Neural cell (in vitro differentiated cells): ENCODE results near the gene ERBB4. TPM values are rescaled to one million over a fixed set of nuclear protein-coding genes. Genes with fewer than 3 reads are reported as not detected.

ENCODE experiments used
- H2AFZ ChIP-seq: fragments of 200-600, 300-800 bp; sonication (generic), shearing (Covaris generic); 2 replicates; pipeline ENCODE4 v1.6.0; 2014; ENCODE audit warnings: low read depth, mild to moderate bottlenecking, antibody characterized with exemption, low read length, moderate library complexity
- H3F3A ChIP-seq: fragments of 200-600 bp; shearing (Covaris generic); 2 replicates; pipeline ENCODE4 v1.6.1; 2016; ENCODE audit warnings: mild to moderate bottlenecking, moderate library complexity, mixed read lengths, antibody characterized with exemption, low read length; ENCODE audit not compliant: insufficient read depth, poor library complexity, severe bottlenecking
- H3K27ac ChIP-seq: fragments of 200-600, 300-800 bp; sonication (generic), shearing (Covaris generic); 2 replicates; pipeline ENCODE4 v1.5.1; 2014; ENCODE audit warnings: mild to moderate bottlenecking, low read length, moderate library complexity
- H3K27me3 ChIP-seq: fragments of 300-800, 200-600 bp; sonication (generic), shearing (Covaris generic); 2 replicates; pipeline ENCODE4 v1.6.0; 2014; ENCODE audit warnings: mild to moderate bottlenecking, low read depth, low read length, moderate library complexity; ENCODE audit not compliant: insufficient read depth
- H3K36me3 ChIP-seq: fragments of 300-800, 200-600 bp; sonication (generic), shearing (Covaris generic); 2 replicates; pipeline ENCODE4 v1.5.1; 2014; ENCODE audit warnings: mild to moderate bottlenecking, antibody characterized with exemption, low read length, moderate library complexity; ENCODE audit not compliant: insufficient read depth
- H3K4me2 ChIP-seq: fragments of 300-800, 200-600 bp; sonication (generic), shearing (Covaris generic); 2 replicates; pipeline ENCODE4 v1.6.0; 2014; ENCODE audit warnings: mild to moderate bottlenecking, low read length
- H3K4me3 ChIP-seq: fragments of 300-800, 200-600 bp; sonication (generic), shearing (Covaris generic); 2 replicates; pipeline ENCODE4 v1.5.1; 2014; ENCODE audit warnings: mild to moderate bottlenecking, low read length, moderate library complexity
- H3K79me2 ChIP-seq: fragments of 200-600 bp; shearing (Covaris generic); replicated peaks from 2 replicates; pipeline ENCODE4 v1.6.0; 2014; ENCODE audit warnings: mild to moderate bottlenecking, low read length, moderate library complexity; ENCODE audit not compliant: insufficient read depth
- H3K9ac ChIP-seq: fragments of 300-800, 200-600 bp; sonication (generic), shearing (Covaris generic); 2 replicates; pipeline ENCODE4 v1.6.1; 2016; ENCODE audit warnings: mild to moderate bottlenecking, low read length, mixed read lengths
- H3K9me2 ChIP-seq: fragments of 200-600 bp; shearing (Covaris generic); 2 replicates; pipeline ENCODE4 v1.6.1; 2016; ENCODE audit warnings: mild to moderate bottlenecking, low read length, mixed read lengths; ENCODE audit not compliant: insufficient read depth
- H3K9me3 ChIP-seq: fragments of 200-600, 300-800 bp; sonication (generic), shearing (Covaris generic); 2 replicates; pipeline ENCODE4 v1.6.1; 2016; ENCODE audit warnings: mild to moderate bottlenecking, mixed run types, low read length, moderate library complexity, mixed read lengths
- H4K20me1 ChIP-seq: fragments of 200-600 bp; shearing (Covaris generic); 2 replicates; pipeline ENCODE4 v1.6.1; 2016; ENCODE audit warnings: mild to moderate bottlenecking, mixed run types; ENCODE audit not compliant: insufficient read depth
- EP300 ChIP-seq: fragments of 450-650 bp; conservative IDR thresholded peaks from 2 replicates; pipeline ENCODE4 v1.6.1; 2014; ENCODE audit warnings: antibody characterized with exemption, mild to moderate bottlenecking, moderate library complexity; ENCODE audit not compliant: poor library complexity, severe bottlenecking
- EZH2 ChIP-seq: fragments of 200-600, 300-800 bp; shearing (Covaris generic), sonication (generic); IDR thresholded peaks from 2 replicates; pipeline ENCODE4 v1.6.1; 2014; ENCODE audit warnings: antibody characterized with exemption, low read length, borderline replicate concordance, mild to moderate bottlenecking; ENCODE audit not compliant: insufficient read depth, poor library complexity, severe bottlenecking
- MXI1 ChIP-seq: fragments of 450-650 bp; conservative IDR thresholded peaks from 2 replicates; pipeline ENCODE4 v1.6.1; 2014; ENCODE audit warnings: antibody characterized with exemption, mild to moderate bottlenecking; ENCODE audit not compliant: poor library complexity, severe bottlenecking
- POLR2AphosphoS5 ChIP-seq: IDR thresholded peaks from 2 replicates; pipeline ENCODE4 v1.6.1; 2012
- RAD21 ChIP-seq: fragments of 450-650 bp; conservative IDR thresholded peaks from 2 replicates; pipeline ENCODE4 v1.6.1; 2014; ENCODE audit warnings: antibody characterized with exemption, mild to moderate bottlenecking, moderate library complexity
- SMC3 ChIP-seq: fragments of 450-650 bp; conservative IDR thresholded peaks from 2 replicates; pipeline ENCODE4 v1.6.1; 2014; ENCODE audit warnings: antibody characterized with exemption, mild to moderate bottlenecking, moderate library complexity; ENCODE audit not compliant: poor library complexity
- TAF1 ChIP-seq: IDR thresholded peaks from 2 replicates; pipeline ENCODE4 v1.6.1; 2012; ENCODE audit warnings: low read depth
- polyA plus RNA-seq: library from polyadenylated mRNA; depleted of rRNA; stranded (reverse); fragments of >200 nt; gene quantifications from 2 replicates; pipeline ENCODE4 v1.2.3, GENCODE V29; 2014
- TF ChIP-seq, protein P1 (sequence below): IDR thresholded peaks from 2 replicates; pipeline ENCODE4 v1.6.1; 2012; ENCODE audit warnings: borderline replicate concordance
- TF ChIP-seq, protein P2 (sequence below): fragments of 450-650 bp; IDR thresholded peaks from 2 replicates; pipeline ENCODE4 v1.5.1; 2014; ENCODE audit warnings: antibody characterized with exemption, mild to moderate bottlenecking, moderate library complexity; ENCODE audit not compliant: poor library complexity, severe bottlenecking

Gene ERBB4
- polyA plus RNA-seq, 1 donor from 2014 or later = 0.69 TPM

DNA sequence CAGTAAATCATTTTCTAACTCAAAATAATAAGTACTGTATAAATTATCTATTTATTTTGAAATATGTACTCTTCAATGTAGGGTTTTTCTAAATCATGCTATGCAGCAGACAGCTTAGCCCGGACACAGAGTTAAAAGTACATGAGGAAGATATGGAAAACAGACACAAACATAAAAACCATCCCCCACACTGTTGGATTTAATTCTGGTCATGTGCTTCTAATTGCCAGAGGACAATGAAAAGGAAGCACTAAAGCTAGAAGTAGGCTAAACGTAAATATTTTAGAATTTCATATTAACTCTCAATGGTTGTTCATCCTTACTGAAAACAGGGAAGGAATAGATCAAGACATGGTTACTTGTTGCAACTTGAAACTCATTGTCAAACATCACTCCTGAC, 420.7 kb downstream of the ERBB4 start:
- Histone ChIP-seq H3K4me2 (no peak overlapping the region), H3K27me3 (no peaks in the 10 kb centered on the region), H3K9me3 (no peaks in the 10 kb centered on the region), H3K4me3 (no peak overlapping the region), H3K27ac (no peak overlapping the region), H3K9me2 (no peaks in the 10 kb centered on the region), H3K36me3 (no peaks in the 10 kb centered on the region), H3K9ac (no peak overlapping the region), H4K20me1 (no peaks in the 10 kb centered on the region), H3K79me2 (no peaks in the 10 kb centered on the region), H3F3A (no peaks in the 10 kb centered on the region), H2AFZ (no peak overlapping the region)
- TF ChIP-seq RAD21 (no peak), MXI1 (no peak), POLR2AphosphoS5 (no peak), EP300 (no peak), EZH2 (no peak)
- TF ChIP-seq, protein P1, sequence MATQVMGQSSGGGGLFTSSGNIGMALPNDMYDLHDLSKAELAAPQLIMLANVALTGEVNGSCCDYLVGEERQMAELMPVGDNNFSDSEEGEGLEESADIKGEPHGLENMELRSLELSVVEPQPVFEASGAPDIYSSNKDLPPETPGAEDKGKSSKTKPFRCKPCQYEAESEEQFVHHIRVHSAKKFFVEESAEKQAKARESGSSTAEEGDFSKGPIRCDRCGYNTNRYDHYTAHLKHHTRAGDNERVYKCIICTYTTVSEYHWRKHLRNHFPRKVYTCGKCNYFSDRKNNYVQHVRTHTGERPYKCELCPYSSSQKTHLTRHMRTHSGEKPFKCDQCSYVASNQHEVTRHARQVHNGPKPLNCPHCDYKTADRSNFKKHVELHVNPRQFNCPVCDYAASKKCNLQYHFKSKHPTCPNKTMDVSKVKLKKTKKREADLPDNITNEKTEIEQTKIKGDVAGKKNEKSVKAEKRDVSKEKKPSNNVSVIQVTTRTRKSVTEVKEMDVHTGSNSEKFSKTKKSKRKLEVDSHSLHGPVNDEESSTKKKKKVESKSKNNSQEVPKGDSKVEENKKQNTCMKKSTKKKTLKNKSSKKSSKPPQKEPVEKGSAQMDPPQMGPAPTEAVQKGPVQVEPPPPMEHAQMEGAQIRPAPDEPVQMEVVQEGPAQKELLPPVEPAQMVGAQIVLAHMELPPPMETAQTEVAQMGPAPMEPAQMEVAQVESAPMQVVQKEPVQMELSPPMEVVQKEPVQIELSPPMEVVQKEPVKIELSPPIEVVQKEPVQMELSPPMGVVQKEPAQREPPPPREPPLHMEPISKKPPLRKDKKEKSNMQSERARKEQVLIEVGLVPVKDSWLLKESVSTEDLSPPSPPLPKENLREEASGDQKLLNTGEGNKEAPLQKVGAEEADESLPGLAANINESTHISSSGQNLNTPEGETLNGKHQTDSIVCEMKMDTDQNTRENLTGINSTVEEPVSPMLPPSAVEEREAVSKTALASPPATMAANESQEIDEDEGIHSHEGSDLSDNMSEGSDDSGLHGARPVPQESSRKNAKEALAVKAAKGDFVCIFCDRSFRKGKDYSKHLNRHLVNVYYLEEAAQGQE = no peak
- TF ChIP-seq, protein P2, sequence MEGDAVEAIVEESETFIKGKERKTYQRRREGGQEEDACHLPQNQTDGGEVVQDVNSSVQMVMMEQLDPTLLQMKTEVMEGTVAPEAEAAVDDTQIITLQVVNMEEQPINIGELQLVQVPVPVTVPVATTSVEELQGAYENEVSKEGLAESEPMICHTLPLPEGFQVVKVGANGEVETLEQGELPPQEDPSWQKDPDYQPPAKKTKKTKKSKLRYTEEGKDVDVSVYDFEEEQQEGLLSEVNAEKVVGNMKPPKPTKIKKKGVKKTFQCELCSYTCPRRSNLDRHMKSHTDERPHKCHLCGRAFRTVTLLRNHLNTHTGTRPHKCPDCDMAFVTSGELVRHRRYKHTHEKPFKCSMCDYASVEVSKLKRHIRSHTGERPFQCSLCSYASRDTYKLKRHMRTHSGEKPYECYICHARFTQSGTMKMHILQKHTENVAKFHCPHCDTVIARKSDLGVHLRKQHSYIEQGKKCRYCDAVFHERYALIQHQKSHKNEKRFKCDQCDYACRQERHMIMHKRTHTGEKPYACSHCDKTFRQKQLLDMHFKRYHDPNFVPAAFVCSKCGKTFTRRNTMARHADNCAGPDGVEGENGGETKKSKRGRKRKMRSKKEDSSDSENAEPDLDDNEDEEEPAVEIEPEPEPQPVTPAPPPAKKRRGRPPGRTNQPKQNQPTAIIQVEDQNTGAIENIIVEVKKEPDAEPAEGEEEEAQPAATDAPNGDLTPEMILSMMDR = no peak

DNA sequence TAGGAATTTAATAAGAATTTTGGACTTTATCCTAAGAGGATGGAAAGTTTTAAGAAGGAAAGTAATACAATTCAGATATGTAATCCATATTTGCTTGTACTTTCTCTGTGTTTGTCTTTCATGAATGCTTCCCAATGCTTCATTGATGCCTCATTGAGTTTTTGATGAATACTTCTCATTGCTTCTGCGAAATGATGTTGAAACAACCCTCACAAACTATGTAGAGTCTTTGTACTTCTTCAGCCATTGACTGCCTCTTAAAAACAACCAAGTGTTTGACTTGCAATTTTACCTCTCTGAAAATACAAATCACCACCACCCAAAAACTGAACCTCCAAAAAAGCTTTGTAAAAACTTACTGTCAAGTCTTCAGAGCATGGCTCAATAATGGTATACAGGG, 424.1 kb downstream of the ERBB4 start:
- no peaks in the 10 kb centered on the region for H3K36me3 ChIP-seq
- no peaks in the 10 kb centered on the region for H4K20me1 ChIP-seq
- H2AFZ ChIP-seq = no peak overlapping the region
- H3K9me2 ChIP-seq = no peaks in the 10 kb centered on the region
- no peaks in the 10 kb centered on the region for H3K79me2 ChIP-seq
- H3K9ac ChIP-seq = no peak overlapping the region
- no peaks in the 10 kb centered on the region for H3K9me3 ChIP-seq
- H3K4me3 ChIP-seq = no peak overlapping the region
- H3F3A ChIP-seq = no peaks in the 10 kb centered on the region
- no peak overlapping the region for H3K27ac ChIP-seq
- no peaks in the 10 kb centered on the region for H3K27me3 ChIP-seq
- no peak overlapping the region for H3K4me2 ChIP-seq
- TF ChIP-seq EP300 (no peak), TAF1 (no peak), EZH2 (no peak), SMC3 (no peak), RAD21 (no peak), POLR2AphosphoS5 (no peak), MXI1 (no peak)
- TF ChIP-seq, protein P1 = no peak
- TF ChIP-seq, protein P2 = no peak
